OCI-M2 (cell line): ENCODE results near the gene MERTK.
"Not testable (repeated sequence)": the region's sequence is repeated elsewhere in the genome, so short reads cannot be mapped to it uniquely, and the experiment has no call there.

ENCODE experiments used
- DNase-seq: peaks from one replicate; lab custom pipeline; 2025; ENCODE audit not compliant: unreplicated experiment; lab: John Stamatoyannopoulos, UW

Gene MERTK

GRCh38 chr2:111897924-111898702, at the start of gene MERTK:
MERTK (plus strand) TSS chr2:111898607; CDS start chr2:111898736, 129 bp downstream.
- DNase-seq: peak; percentile 49

- not testable (repeated sequence) for DNase-seq
These were observed 47.8 kb upstream of the MERTK start for GRCh38 chr2:111850646-111851045.

GRCh38 chr2:111852544-111852943, 45.9 kb upstream of the MERTK start:
- DNase-seq: not testable (repeated sequence)

GRCh38 chr2:111860005-111860404, 38.4 kb upstream of the MERTK start:
- DNase-seq: not testable (repeated sequence)

- not testable (repeated sequence) for DNase-seq
These were observed 33.3 kb upstream of the MERTK start for GRCh38 chr2:111865124-111865523.

GRCh38 chr2:111872806-111873205, 25.6 kb upstream of the MERTK start:
- DNase-seq: not testable (repeated sequence)

GRCh38 chr2:111883661-111884591, 14.5 kb upstream of the MERTK start, which contains the start of gene ANAPC1:
ANAPC1 (minus strand) TSS chr2:111884193; CDS start chr2:111880825, 3,368 bp downstream.
- peak; percentile 79 for DNase-seq

- DNase-seq: no peak
These were observed 13.8 kb upstream of the MERTK start for GRCh38 chr2:111884592-111884964.

GRCh38 chr2:111896024-111896423, 2.4 kb upstream of the MERTK start:
- no peak for DNase-seq

GRCh38 chr2:111896576-111896975, 1.8 kb upstream of the MERTK start:
- DNase-seq: no peak

- no peak for DNase-seq
These were observed 830 bp upstream of the MERTK start for GRCh38 chr2:111897630-111897923.

- DNase-seq: no peak
These were observed 502 bp downstream of the MERTK start for GRCh38 chr2:111898703-111899514.

- no peak for DNase-seq
These were observed 2.5 kb downstream of the MERTK start for GRCh38 chr2:111900859-111901258.

GRCh38 chr2:111903516-111903915, 5.1 kb downstream of the MERTK start:
- no peak for DNase-seq

GRCh38 chr2:111903930-111904439, 5.6 kb downstream of the MERTK start:
- DNase-seq: no peak

- DNase-seq: no peak
These were observed 6.5 kb downstream of the MERTK start for GRCh38 chr2:111904726-111905474.

GRCh38 chr2:111905475-111905869, 7.1 kb downstream of the MERTK start:
- DNase-seq: not testable (repeated sequence)

- no peak for DNase-seq
These were observed 7.8 kb downstream of the MERTK start for GRCh38 chr2:111905990-111906735.

- no peak for DNase-seq
These were observed 10.2 kb downstream of the MERTK start for GRCh38 chr2:111908578-111908977.
